Endothelial cell of umbilical vein (primary cell): ENCODE results near the gene DIAPH3. TPM values are rescaled to one million over a fixed set of nuclear protein-coding genes. Genes with fewer than 3 reads are reported as not detected.

Experiments used
- BruUV-seq: library from RNA; stranded (reverse); fragments of 400-500 nt; replicated peaks from 2 replicates; lab custom pipeline; 2021; lab: Mats Ljungman, UMichigan
- CTCF ChIA-PET: fragments of 300-600, 350-600 bp; sonication (Branson Sonifier 250); formaldehyde crosslinking; loops from one replicate; lab custom pipeline; 2021; ENCODE audit warnings: antibody characterized with exemption, inconsistent platforms; lab: Charles Lee
- POLR2A ChIA-PET: fragments of 300-600, 350-600 bp; sonication (Branson Sonifier 250); formaldehyde crosslinking; loops from one replicate; lab custom pipeline; 2021; ENCODE audit warnings: antibody characterized with exemption, inconsistent platforms; lab: Charles Lee
- DNase-seq: peaks from one replicate; pipeline ENCODE4 v3.0.0-alpha.2; 2011; ENCODE audit warnings: low read depth, low spot score
- FAIRE-seq: peaks from 2 replicates; lab custom pipeline; 2011; peaks lifted over from hg19 to GRCh38; lab: Jason Lieb, UNC
- H2AFZ ChIP-seq: 2 replicates; pipeline ENCODE4 v1.6.0; 2012; ENCODE audit warnings: low read depth, low read length, control low read depth, inconsistent platforms
- H3K27ac ChIP-seq: 2 replicates; pipeline ENCODE4 v1.5.1; 2011; ENCODE audit warnings: low read depth, mild to moderate bottlenecking, control low read depth, low read length, moderate library complexity; ENCODE audit not compliant: insufficient read depth
- H3K27me3 ChIP-seq, 2 experiments: 2 replicates each; pipeline versions ENCODE4 v1.6.0 to v1.6.1; 2011; ENCODE audit warnings: low read length in 2 of 2, mixed read lengths in 1 of 2; ENCODE audit not compliant: control insufficient read depth in 2 of 2, insufficient read depth in 2 of 2
- H3K36me3 ChIP-seq, 2 experiments: 2 replicates in 1 of 2; 3 replicates in 1 of 2; pipeline ENCODE4 v1.5.1; 2011; ENCODE audit warnings: low read length in 2 of 2, mild to moderate bottlenecking in 1 of 2, moderate library complexity in 1 of 2; ENCODE audit not compliant: control insufficient read depth in 2 of 2, insufficient read depth in 2 of 2; ENCODE audit errors: extremely low read depth in 1 of 2
- H3K4me1 ChIP-seq: 3 replicates; pipeline ENCODE4 v1.5.1; 2011; ENCODE audit warnings: mild to moderate bottlenecking, low read length; ENCODE audit not compliant: control insufficient read depth, insufficient read depth; ENCODE audit errors: extremely low read depth
- H3K4me2 ChIP-seq: 2 replicates; pipeline ENCODE4 v1.6.1; 2011; ENCODE audit warnings: low read length, control low read depth, mixed read lengths; ENCODE audit not compliant: insufficient read depth
- H3K4me3 ChIP-seq, 3 experiments: fragments of 200-600 bp in 1 of 3; sonication (generic), shearing (Covaris generic) in 1 of 3; replicated peaks in 1 of 3; 2 replicates each; pipeline ENCODE4 v1.5.1; 2011 to 2016; ENCODE audit warnings: control low read depth in 3 of 3, low read length in 3 of 3, mild to moderate bottlenecking in 2 of 3, inconsistent platforms in 1 of 3, low read depth in 1 of 3, moderate library complexity in 1 of 3; ENCODE audit not compliant: insufficient read depth in 1 of 3
- H3K79me2 ChIP-seq: 2 replicates; pipeline ENCODE4 v1.6.0; 2012; ENCODE audit warnings: low read length, inconsistent platforms; ENCODE audit not compliant: control insufficient read depth, insufficient read depth
- H3K9ac ChIP-seq: replicated peaks from 2 replicates; pipeline ENCODE3; 2011; ENCODE audit warnings: low read length, control low read depth; ENCODE audit not compliant: insufficient read depth; ENCODE audit errors: extremely low read depth
- H3K9me1 ChIP-seq: replicated peaks from 3 replicates; pipeline ENCODE4 v1.6.0; 2011; ENCODE audit warnings: mild to moderate bottlenecking, low read length; ENCODE audit not compliant: control insufficient read depth, insufficient read depth; ENCODE audit errors: extremely low read depth
- H3K9me3 ChIP-seq: replicated peaks from 2 replicates; pipeline ENCODE4 v1.5.1; 2012; ENCODE audit warnings: low read length, inconsistent platforms; ENCODE audit not compliant: control insufficient read depth, insufficient read depth
- H4K20me1 ChIP-seq: replicated peaks from 2 replicates; pipeline ENCODE3; 2011; ENCODE audit warnings: mild to moderate bottlenecking, low read length; ENCODE audit not compliant: control insufficient read depth, insufficient read depth; ENCODE audit errors: extremely low read depth
- CTCF ChIP-seq, 2 donors: IDR thresholded peaks; 1 replicate in 1 of 2; 2 replicates in 1 of 2; pipeline ENCODE4 v1.5.1; 2011; ENCODE audit warnings: low read length in 2 of 2, mild to moderate bottlenecking in 2 of 2, moderate library complexity in 2 of 2, control low read depth in 1 of 2, inconsistent platforms in 1 of 2, low read depth in 1 of 2; ENCODE audit not compliant: insufficient read depth in 1 of 2; ENCODE audit errors: extremely low read depth in 1 of 2
- EZH2 ChIP-seq: IDR thresholded peaks from 2 replicates; pipeline ENCODE4 v1.6.1; 2012; ENCODE audit warnings: borderline replicate concordance, low read depth, mild to moderate bottlenecking, moderate library complexity, low read length, inconsistent platforms; ENCODE audit not compliant: severe bottlenecking
- FOS ChIP-seq: IDR thresholded peaks from 2 replicates; pipeline ENCODE4 v1.6.1; 2011; ENCODE audit warnings: mild to moderate bottlenecking, low read length, moderate library complexity, borderline replicate concordance; ENCODE audit not compliant: insufficient read depth
- GATA2 ChIP-seq: IDR thresholded peaks from 2 replicates; pipeline ENCODE4 v1.7.0; 2011; ENCODE audit warnings: low read depth, mild to moderate bottlenecking, moderate library complexity, mixed read lengths, low read length; ENCODE audit not compliant: insufficient read length, insufficient read depth
- JUN ChIP-seq: IDR thresholded peaks from 2 replicates; pipeline ENCODE4 v1.6.1; 2011; ENCODE audit warnings: borderline replicate concordance, low read depth; ENCODE audit not compliant: insufficient read length, insufficient read depth
- MAX ChIP-seq: IDR thresholded peaks from 2 replicates; pipeline ENCODE4 v1.6.1; 2011; ENCODE audit not compliant: insufficient read depth, insufficient read length
- MYC ChIP-seq: IDR thresholded peaks from one replicate; pipeline ENCODE4 v1.6.1; 2011; ENCODE audit warnings: mild to moderate bottlenecking, low read depth, low read length
- POLR2A ChIP-seq: IDR thresholded peaks from 2 replicates; pipeline ENCODE4 v1.6.1; 2012; ENCODE audit warnings: low read depth, mild to moderate bottlenecking, control low read depth, low read length
- POLR2AphosphoS5 ChIP-seq: IDR thresholded peaks from 2 replicates; pipeline ENCODE4 v1.6.1; 2012; ENCODE audit warnings: low read depth, mild to moderate bottlenecking, control low read depth, low read length, moderate library complexity; ENCODE audit not compliant: insufficient read depth
- dilution Hi-C: fragments of 300-500 bp; cut with MboI; formaldehyde crosslinking; loops from one replicate; pipeline ENCODE4 v1.15.0; 2019; ENCODE audit warnings: low sequenced_read_pairs; ENCODE audit not compliant: extremely low pct_ligation_motif_present
- intact Hi-C: fragments of 100-400 bp; cut with micrococcal nuclease; formaldehyde crosslinking; loops from one replicate; pipeline ENCODE4 v1.10.0; 2022
- polyA plus RNA-seq, 4 experiments: library from polyadenylated mRNA; depleted of rRNA in 3 of 4; stranded (reverse) in 3 of 4; unstranded in 1 of 4; fragments of >200 nt; gene quantifications; 2 replicates each; pipeline versions ENCODE4 v1.2.1 to v1.2.3, GENCODE V29; 2011 to 2012; ENCODE audit warnings: missing spikeins in 1 of 4
- total RNA-seq: library from RNA; stranded (reverse); gene quantifications from 2 replicates; pipeline ENCODE4 v1.2.3, GENCODE V29; 2021

The DIAPH3 gene
- total and polyA plus RNA-seq, 2 donors (not counting 3 experiments of a cell fraction or from before 2014, with no cell fraction given): 9.9 to 44.0 TPM

DNA sequence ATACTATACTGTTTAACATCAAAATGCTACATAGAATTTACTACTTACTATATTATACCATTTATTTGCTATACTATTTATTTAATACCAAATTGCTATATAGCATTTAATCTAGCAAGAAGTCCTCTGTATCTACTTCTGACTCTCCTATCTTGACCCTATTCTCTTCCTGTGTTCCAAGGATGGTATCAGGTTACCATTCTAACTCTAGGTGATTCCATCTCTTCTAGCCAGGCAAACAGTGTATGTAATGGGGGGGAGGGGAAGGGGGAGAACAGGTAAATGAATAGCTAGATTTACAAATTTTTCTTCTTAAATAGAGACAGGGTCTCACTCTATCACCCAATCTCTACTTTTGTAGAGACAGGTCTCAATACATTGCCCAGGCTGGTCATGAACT lies 200.3 kb downstream of the DIAPH3 start:
- no peak overlapping the region for H3K27ac ChIP-seq
- H3K36me3 ChIP-seq: peaks cover 0 to 3% of the 10 kb centered on the region in 2 experiments
- no peak overlapping the region for H3K9ac ChIP-seq
- DNase-seq: no peak
- no TSS peak for BruUV-seq
- no peak overlapping the region for H3K4me2 ChIP-seq
- no peak overlapping the region for H3K4me3 ChIP-seq
- H4K20me1 ChIP-seq: no peaks in the 10 kb centered on the region
- H3K9me3 ChIP-seq: no peaks in the 10 kb centered on the region
- dilution Hi-C loops: no loop called here
- TF ChIP-seq EZH2 (no peak), JUN (no peak), GATA2 (no peak), MAX (no peak)
- POLR2A ChIA-PET: no interaction called here
- no peak for FAIRE-seq
- H3K27me3 ChIP-seq: no peaks in the 10 kb centered on the region
- no peaks in the 10 kb centered on the region for H3K4me1 ChIP-seq
- H3K9me1 ChIP-seq: no peaks in the 10 kb centered on the region
- CTCF ChIA-PET: interaction anchor here (0.9 kb wide), 1 partner anchor 13 kb away, joined by 3 read pairs; no protein-coding TSS in a partner anchor
- intact Hi-C loops: no loop called here
- H2AFZ ChIP-seq: no peak overlapping the region
- no peaks in the 10 kb centered on the region for H3K79me2 ChIP-seq

DNA sequence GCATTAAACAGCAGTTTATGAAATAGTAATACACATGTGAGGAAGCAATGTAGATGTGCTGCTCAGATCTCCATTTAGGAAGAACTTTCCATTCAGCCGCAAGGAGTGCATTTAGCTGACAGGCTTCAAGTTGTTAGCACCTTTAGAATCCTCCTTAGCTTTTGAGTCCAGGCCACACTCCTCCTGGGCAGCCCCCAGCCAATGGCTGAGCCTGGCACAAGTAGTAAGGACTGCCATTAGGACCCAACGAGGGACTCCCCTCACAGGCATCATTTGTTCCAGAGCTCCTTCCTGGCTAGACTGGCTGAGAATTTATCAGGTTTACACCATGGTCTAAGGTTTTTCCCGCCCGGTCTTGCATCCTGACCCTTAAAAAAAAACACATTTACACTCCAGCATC lies 201.4 kb downstream of the DIAPH3 start:
- BruUV-seq: no TSS peak
- H3K9ac ChIP-seq: no peak overlapping the region
- dilution Hi-C loops: no loop called here
- ChIA-PET CTCF (interaction anchor here (1.5 kb wide), 2 partner anchors 12 kb away, joined by 4 to 7 read pairs; no protein-coding TSS in a partner anchor), POLR2A (no interaction called here)
- intact Hi-C loops: no loop called here
- H3K4me2 ChIP-seq: no peak overlapping the region
- H3K27me3 ChIP-seq: no peaks in the 10 kb centered on the region
- H3K79me2 ChIP-seq: no peaks in the 10 kb centered on the region
- H2AFZ ChIP-seq: no peak overlapping the region
- no peak for DNase-seq
- no peaks in the 10 kb centered on the region for H3K9me1 ChIP-seq
- H3K36me3 ChIP-seq: peaks cover 0 to 3% of the 10 kb centered on the region in 2 experiments
- no peak for FAIRE-seq
- no peak overlapping the region for H3K4me3 ChIP-seq
- H3K4me1 ChIP-seq: no peaks in the 10 kb centered on the region
- H4K20me1 ChIP-seq: no peaks in the 10 kb centered on the region
- H3K9me3 ChIP-seq: no peaks in the 10 kb centered on the region
- TF ChIP-seq MAX: no peak
- no peak for TF ChIP-seq CTCF (IDR thresholded peaks at IDR 0.05; ENCODE audit: extremely low read depth in 1 of 2, insufficient read depth in 1 of 2, low read depth in 1 of 2, low read length in 2 of 2)
- no peak for TF ChIP-seq GATA2
- TF ChIP-seq FOS: no peak
- no peak for TF ChIP-seq JUN
- no peak for TF ChIP-seq POLR2AphosphoS5
- TF ChIP-seq MYC: no peak
- TF ChIP-seq EZH2: no peak
- no peak for TF ChIP-seq POLR2A
- no peak overlapping the region for H3K27ac ChIP-seq
